ENCODE measurements around the gene OFD1.

OFD1 gene

GRCh38 chrX:13761606-13762414 lies 27.3 kb downstream of the OFD1 start:
- H3K4me1 ChIP-seq (ENCODE audit: control insufficient read depth, insufficient read depth, low read length) = no peaks in the 10 kb centered on the region
- no peak for TF ChIP-seq ZNF248 (tag by site-specific recombination; IDR thresholded peaks at IDR 0.05)
- TF ChIP-seq ZBTB20 (tag by site-specific recombination; IDR thresholded peaks at IDR 0.05) = peak; percentile 29; the same call in 1 of the 2 replicates
- TF ChIP-seq ZNF571 (tag by site-specific recombination; IDR thresholded peaks at IDR 0.05) = no peak
- TF ChIP-seq ZNF76 (tag by site-specific recombination; IDR thresholded peaks at IDR 0.05; ENCODE audit: borderline replicate concordance, low read depth) = no peak
- CTCF ChIA-PET = interaction anchor here (0.6 to 1.8 kb wide), 9 partner anchors 9 to 478 kb away, joined by 3 to 12 read pairs (median 4); no protein-coding TSS in a partner anchor
- H3K36me3 ChIP-seq (ENCODE audit: control insufficient read depth in 2 of 2, insufficient read depth in 1 of 2, low read length in 2 of 2) = peaks cover 59 to 98% of the 10 kb centered on the region in 2 experiments
- no peak overlapping the region for H3K4me3 ChIP-seq (ENCODE audit: low read depth, low read length)
- POLR2A ChIA-PET = interaction anchor here (0.6 kb wide), 1 partner anchor 51 kb away, joined by 7 read pairs; no protein-coding TSS in a partner anchor
- H3K27ac ChIP-seq (ENCODE audit: extremely low read depth, low read depth, low read length) = no peak overlapping the region
- H3K9me3 ChIP-seq (ENCODE audit: control insufficient read depth, insufficient read depth, low read depth, low read length) = no peaks in the 10 kb centered on the region

- CTCF ChIA-PET = interaction anchor here (1.4 to 1.8 kb wide), 2 partner anchors 14 to 104 kb away, joined by 5 to 12 read pairs; no protein-coding TSS in a partner anchor
- H3K4me3 ChIP-seq (ENCODE audit: low read depth, low read length) = no peak overlapping the region
- no peak overlapping the region for H3K27ac ChIP-seq (ENCODE audit: extremely low read depth, low read depth, low read length)
- no peaks in the 10 kb centered on the region for H3K4me1 ChIP-seq (ENCODE audit: control insufficient read depth, insufficient read depth, low read length)
- H3K9me3 ChIP-seq (ENCODE audit: control insufficient read depth, insufficient read depth, low read depth, low read length) = no peaks in the 10 kb centered on the region
- H3K36me3 ChIP-seq (ENCODE audit: control insufficient read depth in 2 of 2, insufficient read depth in 1 of 2, low read length in 2 of 2) = peaks cover 57 to 96% of the 10 kb centered on the region in 2 experiments
- POLR2A ChIA-PET = no interaction called here
- TF ChIP-seq ZNF449 (tag by site-specific recombination; IDR thresholded peaks at IDR 0.05) = no peak
- no peak for TF ChIP-seq ZSCAN4 (tag by site-specific recombination; IDR thresholded peaks at IDR 0.05)
Observed at GRCh38 chrX:13763489-13763888, 28.9 kb downstream of the OFD1 start.

- ChIA-PET CTCF (interaction anchor here (0.7 to 1.3 kb wide), 5 partner anchors 12 to 1010 kb away, joined by 3 to 4 read pairs (median 3); no protein-coding TSS in a partner anchor), POLR2A (no interaction called here)
- H3K4me1 ChIP-seq (ENCODE audit: control insufficient read depth, insufficient read depth, low read length) = no peaks in the 10 kb centered on the region
- H3K4me3 ChIP-seq (ENCODE audit: low read depth, low read length) = no peak overlapping the region
- no peaks in the 10 kb centered on the region for H3K9me3 ChIP-seq (ENCODE audit: control insufficient read depth, insufficient read depth, low read depth, low read length)
- no peak overlapping the region for H3K27ac ChIP-seq (ENCODE audit: extremely low read depth, low read depth, low read length)
- TF ChIP-seq ZNF704 (tag by site-specific recombination; IDR thresholded peaks at IDR 0.05) = no peak
- TF ChIP-seq ZNF707 (tag by site-specific recombination; IDR thresholded peaks at IDR 0.05) = no peak
- TF ChIP-seq OVOL3 (tag by site-specific recombination; IDR thresholded peaks at IDR 0.05) = no peak
- no peak for TF ChIP-seq ZNF266 (tag by site-specific recombination; IDR thresholded peaks at IDR 0.05; ENCODE audit: low read depth)
- no peak for TF ChIP-seq ZNF433 (tag by site-specific recombination; IDR thresholded peaks at IDR 0.05; ENCODE audit: low read depth)
- peaks cover 57 to 96% of the 10 kb centered on the region in 2 experiments for H3K36me3 ChIP-seq (ENCODE audit: control insufficient read depth in 2 of 2, insufficient read depth in 1 of 2, low read length in 2 of 2)
Observed at GRCh38 chrX:13764281-13764680, 29.7 kb downstream of the OFD1 start.

GRCh38 chrX:13764765-13765164 lies 30.2 kb downstream of the OFD1 start:
- Histone ChIP-seq H3K4me3 (ENCODE audit: low read depth, low read length) (no peak overlapping the region), H3K4me1 (ENCODE audit: control insufficient read depth, insufficient read depth, low read length) (no peaks in the 10 kb centered on the region), H3K27ac (ENCODE audit: extremely low read depth, low read depth, low read length) (no peak overlapping the region), H3K9me3 (ENCODE audit: control insufficient read depth, insufficient read depth, low read depth, low read length) (no peaks in the 10 kb centered on the region), H3K36me3 (ENCODE audit: control insufficient read depth in 2 of 2, insufficient read depth in 1 of 2, low read length in 2 of 2) (peaks cover 59 to 95% of the 10 kb centered on the region in 2 experiments)
- CTCF ChIA-PET = interaction anchor here (0.6 to 1.3 kb wide), 6 partner anchors 11 to 1010 kb away, joined by 3 to 4 read pairs (median 3); no protein-coding TSS in a partner anchor
- POLR2A ChIA-PET = no interaction called here
- TF ChIP-seq TSHZ1 (tag by site-specific recombination; IDR thresholded peaks at IDR 0.05; ENCODE audit: borderline replicate concordance) = no peak
- no peak for TF ChIP-seq ZNF830 (tag by site-specific recombination; IDR thresholded peaks at IDR 0.05; ENCODE audit: low read depth)
- TF ChIP-seq ZSCAN4 (tag by site-specific recombination; IDR thresholded peaks at IDR 0.05) = no peak
- no peak for TF ChIP-seq IKZF3 (tag by site-specific recombination; IDR thresholded peaks at IDR 0.05)
- no peak for TF ChIP-seq ZNF335 (tag by site-specific recombination; conservative IDR thresholded peaks at IDR 0.05)
